ENCODE measurements around the gene RANBP1. TPM values are rescaled to one million over a fixed set of nuclear protein-coding genes. Genes with fewer than 3 reads are reported as not detected.

The RANBP1 gene
- total RNA-seq, 1 experiment from 2014 or later = 522 TPM

- Mint-ChIP-seq H3K27ac (no peak overlapping the region; a peak in 1 of 7 replicates), H3K9me3 (no peaks in the 10 kb centered on the region), H3K4me1 (peaks cover 8 to 9% of the 10 kb centered on the region in 2 experiments), H3K36me3 (ENCODE audit: insufficient read depth in 1 of 3, low read depth in 3 of 3) (peaks cover 80 to 95% (median 94%) of the 10 kb centered on the region in 3 experiments; a peak in 6 of 7 replicates), H3K27me3 (ENCODE audit: low read depth) (no peaks in the 10 kb centered on the region; the same call in 1 of the 2 replicates), H3K4me3 (no peak overlapping the region)
- H3K23ac ChIP-seq (ENCODE audit: insufficient read length, low read depth, low read length) = no peak overlapping the region
- H2BK15ac ChIP-seq (ENCODE audit: low read depth, low read length) = no peak overlapping the region
- H3K4me2 ChIP-seq (ENCODE audit: insufficient read depth, insufficient read length, low read length) = no peak overlapping the region
- no peak overlapping the region for H2AFZ ChIP-seq (ENCODE audit: low read length)
- peaks cover 3% of the 10 kb centered on the region; the same call in 1 of the 2 replicates for H3K79me2 ChIP-seq (ENCODE audit: insufficient read depth, low read length)
- no peak overlapping the region for H2BK5ac ChIP-seq (ENCODE audit: insufficient read length, low read length)
- no peak overlapping the region for H3K56ac ChIP-seq (ENCODE audit: insufficient read length, low read depth, low read length)
- no peak overlapping the region for H2BK120ac ChIP-seq (ENCODE audit: low read depth, low read length, poor library complexity, severe bottlenecking)
- no peak overlapping the region for H2BK12ac ChIP-seq (ENCODE audit: insufficient read length, low read depth, low read length)
- H3K9me3 ChIP-seq (ENCODE audit: control insufficient read depth, low read depth, low read length) = no peaks in the 10 kb centered on the region
- peaks cover 4% of the 10 kb centered on the region for H4K20me1 ChIP-seq (ENCODE audit: control insufficient read depth, insufficient read depth, insufficient read length)
- DNase-seq = no peak
- no peak overlapping the region for H3K14ac ChIP-seq (ENCODE audit: insufficient read depth, low read length)
- no peak overlapping the region for H3K27ac ChIP-seq (ENCODE audit: insufficient read length, low read depth, low read length)
- H3K23me2 ChIP-seq (ENCODE audit: insufficient read length, low read depth, low read length, poor library complexity, severe bottlenecking) = no peaks in the 10 kb centered on the region
- no peak overlapping the region for H4K5ac ChIP-seq (ENCODE audit: insufficient read length, low read depth, low read length)
- no peak overlapping the region for H3K4ac ChIP-seq (ENCODE audit: low read depth, low read length)
- H2AK5ac ChIP-seq (ENCODE audit: insufficient read length, low read length) = no peak overlapping the region
- WGBS (ENCODE audit: extremely low coverage, insufficient read length, low lambda C conversion rate) = no CpG with 5 or more reads among the region's 17 CpGs
- no peak overlapping the region for H2BK20ac ChIP-seq (ENCODE audit: low read depth, low read length, poor library complexity, severe bottlenecking)
- no peak overlapping the region for H3T11ph ChIP-seq (ENCODE audit: low read length)
- H3K27me3 ChIP-seq (ENCODE audit: insufficient read depth, low read length) = no peaks in the 10 kb centered on the region
- H4K91ac ChIP-seq (ENCODE audit: insufficient read length, low read depth, low read length) = no peak overlapping the region
- H3K4me1 ChIP-seq (ENCODE audit: insufficient read depth, low read length) = no peaks in the 10 kb centered on the region
- peaks cover 13% of the 10 kb centered on the region for H3K79me1 ChIP-seq (ENCODE audit: insufficient read depth, low read depth, low read length, poor library complexity, severe bottlenecking)
- TF ChIP-seq, protein P1, sequence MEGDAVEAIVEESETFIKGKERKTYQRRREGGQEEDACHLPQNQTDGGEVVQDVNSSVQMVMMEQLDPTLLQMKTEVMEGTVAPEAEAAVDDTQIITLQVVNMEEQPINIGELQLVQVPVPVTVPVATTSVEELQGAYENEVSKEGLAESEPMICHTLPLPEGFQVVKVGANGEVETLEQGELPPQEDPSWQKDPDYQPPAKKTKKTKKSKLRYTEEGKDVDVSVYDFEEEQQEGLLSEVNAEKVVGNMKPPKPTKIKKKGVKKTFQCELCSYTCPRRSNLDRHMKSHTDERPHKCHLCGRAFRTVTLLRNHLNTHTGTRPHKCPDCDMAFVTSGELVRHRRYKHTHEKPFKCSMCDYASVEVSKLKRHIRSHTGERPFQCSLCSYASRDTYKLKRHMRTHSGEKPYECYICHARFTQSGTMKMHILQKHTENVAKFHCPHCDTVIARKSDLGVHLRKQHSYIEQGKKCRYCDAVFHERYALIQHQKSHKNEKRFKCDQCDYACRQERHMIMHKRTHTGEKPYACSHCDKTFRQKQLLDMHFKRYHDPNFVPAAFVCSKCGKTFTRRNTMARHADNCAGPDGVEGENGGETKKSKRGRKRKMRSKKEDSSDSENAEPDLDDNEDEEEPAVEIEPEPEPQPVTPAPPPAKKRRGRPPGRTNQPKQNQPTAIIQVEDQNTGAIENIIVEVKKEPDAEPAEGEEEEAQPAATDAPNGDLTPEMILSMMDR (conservative IDR thresholded peaks at IDR 0.05) = no peak
- H3K18ac ChIP-seq (ENCODE audit: insufficient read length, low read depth, low read length) = no peak overlapping the region
- no peak overlapping the region for H3K9ac ChIP-seq (ENCODE audit: extremely low read depth, insufficient read length, low read length)
- H4K8ac ChIP-seq (replicated peaks; ENCODE audit: insufficient read length, low read depth, low read length) = no peak overlapping the region
Measured at GRCh38 chr22:20089226-20089976, 26.5 kb upstream of the RANBP1 start.

All from H9 (cell line).